Fibroblast of lung (primary cell): ENCODE results near the gene KRT82. TPM values are rescaled to one million over a fixed set of nuclear protein-coding genes. Genes with fewer than 3 reads are reported as not detected.

Source experiments
- DNase-seq, 2 donors: peaks; one replicate each; pipeline versions ENCODE4 v3.0.0 to v3.0.0-alpha.2; 2010; ENCODE audit warnings: low read depth in 2 of 2
- H2AFZ ChIP-seq: 2 replicates; pipeline ENCODE4 v1.5.1; 2012; ENCODE audit warnings: low read length, control low read depth, inconsistent platforms
- H3K27ac ChIP-seq: 2 replicates; pipeline ENCODE4 v1.5.1; 2011; ENCODE audit warnings: low read length, control low read depth; ENCODE audit not compliant: insufficient read depth
- H3K27me3 ChIP-seq: 2 replicates; pipeline ENCODE4 v1.5.1; 2011; ENCODE audit warnings: mild to moderate bottlenecking, low read length; ENCODE audit not compliant: control insufficient read depth, insufficient read depth
- H3K36me3 ChIP-seq: 2 replicates; pipeline ENCODE4 v1.5.1; 2011; ENCODE audit warnings: low read length; ENCODE audit not compliant: control insufficient read depth, insufficient read depth
- H3K4me1 ChIP-seq: 2 replicates; pipeline ENCODE4 v1.5.1; 2011; ENCODE audit warnings: low read length; ENCODE audit not compliant: control insufficient read depth, insufficient read depth; ENCODE audit errors: extremely low read depth
- H3K4me2 ChIP-seq: 2 replicates; pipeline ENCODE4 v1.5.1; 2011; ENCODE audit warnings: low read length, control low read depth; ENCODE audit not compliant: insufficient read depth; ENCODE audit errors: extremely low read depth
- H3K4me3 ChIP-seq, 4 experiments: fragments of 200-600 bp in 1 of 4; sonication (generic) in 1 of 4; replicated peaks in 1 of 4; 2 replicates each; pipeline ENCODE4 v1.5.1; 2011 to 2016; ENCODE audit warnings: low read length in 4 of 4, low read depth in 3 of 4, mild to moderate bottlenecking in 3 of 4, control low read depth in 2 of 4, inconsistent platforms in 1 of 4, mixed read lengths in 1 of 4; ENCODE audit not compliant: insufficient read depth in 1 of 4; ENCODE audit errors: control extremely low read depth in 1 of 4
- H3K79me2 ChIP-seq: 2 replicates; pipeline ENCODE4 v1.5.1; 2012; ENCODE audit warnings: mild to moderate bottlenecking, low read length, inconsistent platforms; ENCODE audit not compliant: control insufficient read depth, insufficient read depth
- H3K9ac ChIP-seq: 2 replicates; pipeline ENCODE4 v1.5.1; 2011; ENCODE audit warnings: mild to moderate bottlenecking, low read length, control low read depth; ENCODE audit not compliant: insufficient read depth
- H3K9me3 ChIP-seq: 2 replicates; pipeline ENCODE4 v1.5.1; 2012; ENCODE audit warnings: low read depth, low read length; ENCODE audit not compliant: control insufficient read depth, insufficient read depth
- H4K20me1 ChIP-seq: 2 replicates; pipeline ENCODE4 v1.5.1; 2011; ENCODE audit warnings: low read length; ENCODE audit not compliant: control insufficient read depth, insufficient read depth; ENCODE audit errors: extremely low read depth
- CTCF ChIP-seq, 2 donors: IDR thresholded peaks in 1 of 2; conservative IDR thresholded peaks in 1 of 2; 1 replicate in 1 of 2; 2 replicates in 1 of 2; pipeline ENCODE4 v1.5.1; 2011 to 2012; ENCODE audit warnings: low read length in 2 of 2, control low read depth in 1 of 2, inconsistent platforms in 1 of 2, low read depth in 1 of 2, mild to moderate bottlenecking in 1 of 2
- EZH2 ChIP-seq: IDR thresholded peaks from 2 replicates; pipeline ENCODE4 v1.5.1; 2012; ENCODE audit warnings: low read length, control low read depth, mild to moderate bottlenecking; ENCODE audit errors: missing control alignments
- polyA plus RNA-seq, 2 donors: library from polyadenylated mRNA; depleted of rRNA in 1 of 2; stranded (reverse) in 1 of 2; unstranded in 1 of 2; fragments of >200 nt; gene quantifications; 2 replicates each; pipeline ENCODE4 v1.2.1, GENCODE V29; 2011 to 2012; ENCODE audit warnings: missing spikeins in 1 of 2
- total RNA-seq: library from RNA; depleted of rRNA; stranded (reverse); fragments of >200 nt; gene quantifications from 2 replicates; pipeline ENCODE4 v1.2.1, GENCODE V29; 2014

The KRT82 gene
- total and polyA plus RNA-seq, 2 donors (not counting 1 experiment from before 2014, with no cell fraction given), result not detected

- no peaks in the 10 kb centered on the region for H3K9me3 ChIP-seq
- H3K4me1 ChIP-seq, result no peaks in the 10 kb centered on the region
- H3K9ac ChIP-seq, result no peak overlapping the region
- no peaks in the 10 kb centered on the region for H3K27me3 ChIP-seq
- DNase-seq, result no peak
- no peaks in the 10 kb centered on the region for H3K79me2 ChIP-seq
- H3K4me2 ChIP-seq, result no peak overlapping the region
- H4K20me1 ChIP-seq, result no peaks in the 10 kb centered on the region
- H3K36me3 ChIP-seq, result no peaks in the 10 kb centered on the region
- no peak overlapping the region for H3K4me3 ChIP-seq
- H2AFZ ChIP-seq, result no peak overlapping the region
- TF ChIP-seq CTCF (conservative IDR thresholded peaks at IDR 0.05 in 1 of 2, IDR thresholded peaks at IDR 0.05 in 1 of 2; ENCODE audit: low read depth in 1 of 2, low read length in 2 of 2), result no peak
- TF ChIP-seq EZH2, result no peak
- no peak overlapping the region for H3K27ac ChIP-seq
Measured at GRCh38 chr12:52438305-52439301, 32.5 kb upstream of the KRT82 start.

DNA sequence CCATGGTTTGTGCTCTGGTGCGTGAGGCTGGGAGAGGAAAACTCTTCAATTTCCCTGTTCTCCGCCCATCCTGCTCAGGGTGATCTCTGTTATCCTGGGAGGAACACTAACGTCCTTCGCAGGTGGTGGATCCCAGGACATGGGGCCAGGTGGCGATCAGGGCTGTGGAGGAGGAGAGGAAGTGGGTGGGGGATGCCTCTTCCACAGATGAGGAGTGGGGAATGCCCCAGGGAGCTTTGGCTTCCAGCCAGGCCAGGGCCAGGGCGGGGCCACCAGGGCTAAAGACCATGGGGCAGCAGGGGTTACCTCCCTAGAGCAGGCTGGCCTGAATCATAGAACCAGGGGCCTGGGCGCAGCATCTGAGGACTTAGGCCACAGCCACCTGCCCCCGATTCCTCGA lies 31.4 kb upstream of the KRT82 start:
- no peaks in the 10 kb centered on the region for H3K9me3 ChIP-seq
- no peaks in the 10 kb centered on the region for H3K79me2 ChIP-seq
- no peak overlapping the region for H2AFZ ChIP-seq
- H3K4me1 ChIP-seq, result no peaks in the 10 kb centered on the region
- no peak overlapping the region for H3K9ac ChIP-seq
- no peaks in the 10 kb centered on the region for H3K36me3 ChIP-seq
- no peak for DNase-seq
- no peaks in the 10 kb centered on the region for H4K20me1 ChIP-seq
- no peak overlapping the region for H3K4me2 ChIP-seq
- H3K27ac ChIP-seq, result no peak overlapping the region
- TF ChIP-seq EZH2 (no peak), CTCF (conservative IDR thresholded peaks at IDR 0.05 in 1 of 2, IDR thresholded peaks at IDR 0.05 in 1 of 2; ENCODE audit: low read depth in 1 of 2, low read length in 2 of 2) (no peak)
- no peaks in the 10 kb centered on the region for H3K27me3 ChIP-seq
- no peak overlapping the region for H3K4me3 ChIP-seq

GRCh38 chr12:52436828-52437474 lies 30.8 kb upstream of the KRT82 start:
- Histone ChIP-seq H3K27ac (no peak overlapping the region), H3K9ac (no peak overlapping the region), H3K79me2 (no peaks in the 10 kb centered on the region), H3K9me3 (no peaks in the 10 kb centered on the region), H3K4me2 (no peak overlapping the region), H3K27me3 (no peaks in the 10 kb centered on the region), H3K36me3 (no peaks in the 10 kb centered on the region), H3K4me1 (no peaks in the 10 kb centered on the region), H3K4me3 (no peak overlapping the region), H4K20me1 (no peaks in the 10 kb centered on the region), H2AFZ (no peak overlapping the region)
- TF ChIP-seq EZH2 (no peak), CTCF (conservative IDR thresholded peaks at IDR 0.05 in 1 of 2, IDR thresholded peaks at IDR 0.05 in 1 of 2; ENCODE audit: low read depth in 1 of 2, low read length in 2 of 2) (no peak)
- no peak for DNase-seq
